Epithelial cell of prostate (primary cell): Measurements from ENCODE around the gene KIF5C.
"Not testable (repeated sequence)": the region's sequence is repeated elsewhere in the genome, so short reads cannot be mapped to it uniquely, and the experiment has no call there.

Experiments used
- DNase-seq: peaks from one replicate; pipeline ENCODE4 v3.0.0-alpha.2; 2011; ENCODE audit warnings: low read depth, low spot score
- H3K27ac ChIP-seq: fragments of 450-650 bp; 2 replicates; pipeline ENCODE4 v1.5.1; 2017; ENCODE audit warnings: mild to moderate bottlenecking

KIF5C gene

GRCh38 chr2:148955798-148956197, 80.8 kb downstream of the KIF5C start:
- no peak overlapping the region for H3K27ac ChIP-seq
- DNase-seq, result no peak

DNA sequence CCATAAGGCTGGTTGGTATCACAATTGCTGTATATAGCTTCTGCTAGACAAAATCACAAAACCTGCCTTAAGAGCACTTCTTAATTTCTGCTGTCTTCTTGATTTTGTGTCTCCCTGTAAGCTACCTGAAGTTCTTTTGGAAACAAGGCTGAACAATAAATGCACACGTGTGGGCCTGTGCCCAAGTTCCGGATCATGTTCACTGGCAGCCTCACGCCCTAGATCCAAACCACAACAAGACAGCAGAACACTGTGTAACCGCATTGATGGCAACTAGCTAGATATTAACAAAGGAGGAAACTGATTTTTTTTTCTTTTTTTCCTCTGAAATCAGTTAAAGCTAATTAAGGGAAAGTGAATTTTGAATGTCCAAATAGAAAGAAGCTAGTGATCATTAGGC, 82.0 kb downstream of the KIF5C start:
- DNase-seq, result no peak
- H3K27ac ChIP-seq, result no peak overlapping the region

DNA sequence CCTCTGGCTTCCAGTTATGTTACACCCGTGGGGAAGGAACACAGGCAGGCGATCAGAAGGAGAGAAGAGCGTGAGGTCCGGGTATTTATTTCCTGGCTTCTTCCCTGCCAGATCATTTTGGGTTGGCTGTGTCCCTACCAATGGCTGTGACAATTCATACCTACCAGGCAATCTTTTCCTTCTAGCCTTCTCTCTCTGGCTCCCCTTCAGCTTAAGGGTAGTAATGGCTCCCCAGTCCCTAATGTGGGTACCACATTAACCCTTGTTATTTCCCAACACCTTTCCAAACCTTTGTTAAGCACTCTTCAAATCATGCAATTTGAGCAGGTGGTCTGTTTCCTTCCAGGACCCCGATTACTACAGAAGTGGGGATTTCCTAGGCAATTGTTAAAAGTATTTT, 84.7 kb downstream of the KIF5C start:
- no peak overlapping the region for H3K27ac ChIP-seq
- no peak for DNase-seq

DNA sequence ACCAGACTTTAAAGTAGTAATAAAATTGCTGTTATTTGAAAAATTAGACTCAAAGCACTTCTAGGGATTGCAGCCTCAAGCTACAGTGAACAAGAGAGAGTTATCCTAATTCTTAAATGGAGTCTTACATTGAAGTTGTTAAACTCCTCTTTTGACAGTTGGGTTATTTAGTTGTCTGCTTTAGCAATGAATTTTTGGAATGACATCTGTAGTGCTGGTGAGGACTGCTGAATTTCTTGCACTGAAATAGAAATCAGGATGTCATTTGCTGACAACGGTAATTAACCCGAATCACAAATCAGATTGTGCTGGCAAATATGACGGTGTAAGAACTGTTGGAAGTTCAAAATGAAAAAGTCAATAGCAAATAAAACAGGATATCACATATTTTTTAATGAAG, 85.5 kb downstream of the KIF5C start:
- no peak for DNase-seq
- no peak overlapping the region for H3K27ac ChIP-seq

DNA sequence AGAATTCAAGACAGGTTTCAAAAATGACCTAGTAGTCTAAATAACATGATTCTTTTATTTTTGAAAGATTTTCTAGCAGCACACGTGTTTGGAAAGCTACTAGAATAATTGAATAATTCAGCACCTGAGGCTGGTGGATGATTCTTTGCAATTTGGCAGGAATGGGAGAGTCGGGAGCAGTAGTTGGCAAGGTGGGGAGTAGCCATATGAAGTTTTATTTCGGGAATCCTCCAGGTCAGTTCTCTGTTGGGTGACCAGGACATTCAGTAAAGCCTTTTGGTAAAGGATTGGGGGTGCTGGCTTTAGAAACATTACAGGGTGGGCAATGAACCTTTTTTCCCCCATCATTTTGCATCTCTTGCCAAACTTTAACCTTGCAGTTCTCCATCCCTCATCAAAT, 88.4 kb downstream of the KIF5C start:
- H3K27ac ChIP-seq, result no peak overlapping the region
- DNase-seq, result no peak

GRCh38 chr2:148965623-148966437, 90.8 kb downstream of the KIF5C start:
- H3K27ac ChIP-seq, result no peak overlapping the region
- DNase-seq, result no peak

DNA sequence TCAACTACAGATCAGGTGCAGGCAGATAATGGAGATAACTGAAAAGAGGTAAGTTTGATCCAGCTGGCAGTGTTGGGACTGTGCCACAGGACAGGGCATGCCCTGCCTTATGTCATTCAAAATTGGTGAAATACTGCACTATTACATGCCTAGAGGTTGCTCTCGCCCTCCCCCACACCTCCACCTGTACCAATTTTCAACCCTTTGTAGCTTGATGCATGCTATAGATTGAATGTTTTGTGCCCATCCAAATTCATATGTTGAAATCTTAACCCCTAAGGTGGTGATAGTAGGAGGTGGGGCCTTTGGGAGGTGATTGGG, 91.4 kb downstream of the KIF5C start:
- no peak for DNase-seq
- H3K27ac ChIP-seq, result no peak overlapping the region

DNA sequence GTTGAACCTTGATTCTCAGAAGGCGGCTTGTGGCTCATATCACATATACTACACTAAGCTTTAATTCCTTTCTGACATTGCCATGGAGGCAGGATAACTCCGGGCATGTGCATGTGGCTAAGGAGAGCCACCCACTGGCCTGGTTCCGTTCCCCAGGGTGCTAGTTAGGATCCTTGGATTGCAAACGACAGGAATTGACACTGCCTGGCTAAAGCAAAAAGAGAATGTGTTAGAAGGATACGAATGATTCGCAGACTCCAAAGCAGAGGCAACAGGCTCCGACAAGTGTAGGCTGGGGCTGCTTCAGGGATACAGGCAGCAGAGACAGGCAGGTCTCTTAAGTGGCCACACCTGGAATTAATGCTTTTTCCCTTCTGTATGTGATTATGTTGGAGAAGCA, 92.0 kb downstream of the KIF5C start:
- DNase-seq, result no peak
- H3K27ac ChIP-seq, result no peak overlapping the region

GRCh38 chr2:148967578-148967977, 92.6 kb downstream of the KIF5C start:
- no peak for DNase-seq
- H3K27ac ChIP-seq, result no peak overlapping the region

DNA sequence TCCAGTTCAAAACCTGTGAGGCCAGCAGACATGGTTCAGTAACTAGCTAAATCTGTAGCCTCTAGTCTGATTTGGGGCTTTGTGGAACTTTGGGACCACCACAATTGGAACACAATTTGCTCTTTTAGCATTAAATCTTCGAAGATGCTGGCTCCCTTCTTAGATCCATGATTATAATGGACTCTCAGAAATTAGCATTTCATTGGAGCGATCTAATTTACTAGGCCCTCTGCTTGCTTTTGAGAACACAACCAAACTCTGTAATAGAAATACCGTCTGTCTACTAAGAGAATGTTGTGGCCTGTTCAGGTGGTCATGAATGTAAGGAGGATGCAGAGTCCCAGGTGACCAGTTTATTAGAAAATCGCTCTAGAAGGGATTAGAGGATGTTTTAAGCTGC, 93.3 kb downstream of the KIF5C start:
- no peak for DNase-seq
- H3K27ac ChIP-seq, result no peak overlapping the region

DNA sequence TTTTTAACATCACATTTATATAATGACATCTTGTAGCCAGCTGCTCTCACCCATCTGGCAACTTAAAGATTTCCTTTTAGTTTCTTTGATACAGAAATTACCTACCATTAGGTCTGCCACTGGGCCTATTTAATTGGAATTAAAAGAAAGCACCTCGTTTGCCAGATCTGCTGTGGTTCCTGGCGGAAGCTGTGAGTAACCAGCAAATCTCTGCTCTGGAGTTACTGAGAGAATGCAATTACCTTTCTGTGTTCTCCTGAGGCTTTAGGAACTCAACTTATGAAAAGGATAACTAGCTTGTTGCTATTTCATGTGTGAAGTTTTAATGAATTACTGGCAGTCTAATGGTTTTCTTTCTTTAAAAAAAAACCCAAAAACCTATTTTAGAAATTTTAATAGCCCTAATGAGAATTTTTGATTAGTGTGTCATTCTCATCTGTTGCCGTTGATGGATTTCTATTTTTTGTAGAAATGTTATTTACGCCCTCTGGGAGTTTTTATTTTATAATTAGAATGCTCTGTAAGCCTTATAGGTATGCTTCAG, 93.8 kb downstream of the KIF5C start:
- no peak for DNase-seq
- H3K27ac ChIP-seq, result no peak overlapping the region

GRCh38 chr2:148969659-148970061, 94.6 kb downstream of the KIF5C start:
- no peak for DNase-seq
- H3K27ac ChIP-seq, result no peak overlapping the region

DNA sequence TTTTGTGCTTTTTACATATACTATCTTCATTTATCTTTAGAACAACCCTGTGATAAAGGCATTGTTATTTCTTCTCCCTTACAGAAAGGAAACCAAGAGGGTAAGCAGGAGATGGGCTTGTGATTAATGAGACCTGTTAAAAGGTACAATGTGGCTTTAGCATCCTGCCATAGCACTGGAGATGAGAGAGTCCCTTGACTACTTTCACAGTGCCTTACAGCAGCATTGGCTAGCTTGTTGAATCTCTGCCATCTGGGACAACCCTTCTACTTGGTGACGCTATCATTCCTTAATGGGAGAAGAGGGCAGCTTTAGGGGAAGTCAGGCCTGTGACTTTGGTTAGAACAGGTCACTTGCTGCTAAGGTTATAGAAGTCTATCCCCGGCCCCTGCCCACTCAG, 95.4 kb downstream of the KIF5C start:
- DNase-seq, result no peak
- no peak overlapping the region for H3K27ac ChIP-seq

DNA sequence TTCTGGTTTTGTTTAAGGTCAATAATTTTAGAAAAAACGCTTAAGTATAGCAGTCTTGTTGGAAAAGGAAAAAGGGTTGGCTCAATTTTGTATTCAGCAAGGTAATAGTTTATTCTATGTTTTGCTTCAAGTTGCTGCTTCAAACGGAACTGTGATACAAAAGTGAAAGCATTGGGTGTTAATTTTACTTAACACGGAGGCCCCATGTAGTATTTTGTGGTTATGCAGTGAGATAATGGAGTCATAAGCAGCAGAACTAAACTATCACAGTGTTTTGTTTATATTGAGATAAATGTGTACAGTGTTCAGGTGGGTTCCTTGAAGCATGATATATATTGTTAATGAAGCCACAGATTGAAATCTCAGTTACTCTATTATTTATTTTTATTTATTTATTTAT, 96.5 kb downstream of the KIF5C start:
- no peak for DNase-seq
- H3K27ac ChIP-seq, result no peak overlapping the region

DNA sequence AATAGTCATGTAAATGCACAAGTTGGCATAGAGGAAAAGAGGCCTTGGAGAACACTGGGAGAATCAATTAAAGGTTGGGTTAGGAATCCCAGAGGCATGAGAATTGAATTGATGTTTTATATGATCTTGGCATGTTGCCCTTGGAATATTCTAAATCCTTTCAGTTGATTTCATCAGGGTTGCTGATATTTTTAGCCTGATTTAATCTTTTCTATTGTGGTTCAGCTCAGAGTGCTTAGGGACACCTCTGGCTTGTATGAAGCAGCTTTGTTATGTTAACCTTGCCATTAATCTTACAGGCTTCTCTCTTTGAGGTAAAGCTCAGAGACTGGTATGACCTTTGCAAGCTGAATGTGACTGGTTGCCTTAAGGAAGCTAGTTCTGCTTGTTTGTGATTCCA, 99.1 kb downstream of the KIF5C start:
- no peak for DNase-seq
- H3K27ac ChIP-seq, result no peak overlapping the region

DNA sequence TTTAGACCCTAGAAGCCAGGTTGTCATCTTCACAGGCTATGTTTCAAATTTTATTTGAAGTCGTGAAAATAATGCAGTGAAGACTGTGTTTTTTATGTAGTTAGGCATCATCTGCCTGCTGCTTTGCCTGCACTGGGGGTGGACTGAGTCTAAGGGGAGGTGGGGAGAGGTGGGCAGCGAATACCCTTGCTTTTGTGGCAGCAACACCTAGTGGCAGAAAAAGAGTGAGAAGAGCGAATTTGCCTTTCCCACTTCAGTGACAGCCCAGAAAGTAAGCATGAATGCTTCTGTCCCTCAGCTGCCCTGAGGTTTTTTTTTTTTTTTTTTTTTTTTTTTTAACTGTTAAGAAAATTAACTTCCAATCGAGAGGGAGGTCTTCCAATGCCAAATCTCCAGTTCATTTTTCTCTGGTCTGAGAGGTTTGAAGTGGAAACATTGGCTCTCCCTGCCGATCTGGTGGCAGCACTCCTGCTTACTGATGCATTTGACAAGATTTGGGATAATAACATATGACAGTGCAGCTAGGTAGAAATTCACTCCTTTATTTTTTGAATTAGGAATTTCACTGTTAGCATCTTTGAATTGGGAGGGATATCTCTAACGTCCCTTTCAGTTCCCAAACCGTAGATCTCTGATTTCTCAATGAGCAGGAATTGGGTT, 103.1 kb downstream of the KIF5C start:
- H3K27ac ChIP-seq, result no peak overlapping the region
- no peak for DNase-seq

DNA sequence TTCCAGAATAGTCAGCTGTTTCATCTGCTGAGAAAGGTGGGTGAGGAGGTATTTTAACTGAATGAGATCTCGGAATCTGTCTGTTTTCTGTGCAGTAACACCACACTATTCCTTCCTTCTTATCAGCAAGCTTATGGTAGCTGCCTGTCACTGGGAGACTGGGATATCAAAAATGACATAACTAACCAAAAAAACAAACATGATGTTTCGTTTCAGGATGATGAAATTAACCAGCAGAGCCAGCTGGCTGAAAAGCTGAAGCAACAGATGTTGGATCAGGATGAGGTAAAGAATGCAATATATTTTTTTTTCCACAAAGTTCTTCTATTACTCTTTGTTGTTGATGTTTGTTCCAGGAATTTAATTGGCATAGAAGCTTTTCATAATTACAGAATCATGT, 103.7 kb downstream of the KIF5C start:
- H3K27ac ChIP-seq, result no peak overlapping the region
- DNase-seq, result no peak

DNA sequence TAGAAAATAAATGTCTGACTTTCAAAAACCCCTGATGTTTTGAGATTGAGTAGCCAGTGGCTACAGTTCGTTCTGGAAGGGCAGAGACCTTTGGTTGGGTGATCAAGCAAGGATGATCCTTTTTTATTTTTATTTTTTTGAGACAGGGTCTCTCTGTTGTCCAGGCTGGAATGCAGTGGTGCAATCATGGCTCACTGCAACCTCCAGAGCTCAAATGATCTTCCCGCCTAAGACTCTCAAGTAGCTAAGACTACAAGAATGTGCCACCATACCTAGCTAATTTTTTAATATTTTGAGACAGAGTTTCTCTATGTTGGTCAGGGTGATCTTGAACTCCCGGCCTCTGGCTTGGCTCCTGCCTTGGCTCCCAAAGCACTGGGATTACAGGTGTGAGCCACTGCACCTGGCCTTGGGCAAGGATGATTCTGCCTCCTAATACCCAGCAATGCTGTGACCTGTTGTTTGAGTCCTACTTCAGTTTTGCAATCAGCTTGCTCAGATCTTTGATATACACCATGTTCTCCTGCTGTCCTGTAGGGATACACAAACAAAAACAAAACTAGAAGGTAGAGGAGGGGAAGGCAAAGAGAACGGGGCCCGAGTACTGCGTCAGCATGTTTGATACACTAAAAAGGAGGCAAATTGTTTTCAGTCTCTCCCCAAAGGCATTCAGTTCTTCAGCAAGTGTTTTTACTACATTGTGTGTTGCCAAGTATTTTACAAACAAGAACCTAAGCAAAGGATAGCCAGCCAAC, 104.3 kb downstream of the KIF5C start:
- H3K27ac ChIP-seq, result no peak overlapping the region
- DNase-seq, result no peak

- no peak for DNase-seq
- H3K27ac ChIP-seq, result no peak overlapping the region
Measured at GRCh38 chr2:148979919-148980277, 104.9 kb downstream of the KIF5C start.

DNA sequence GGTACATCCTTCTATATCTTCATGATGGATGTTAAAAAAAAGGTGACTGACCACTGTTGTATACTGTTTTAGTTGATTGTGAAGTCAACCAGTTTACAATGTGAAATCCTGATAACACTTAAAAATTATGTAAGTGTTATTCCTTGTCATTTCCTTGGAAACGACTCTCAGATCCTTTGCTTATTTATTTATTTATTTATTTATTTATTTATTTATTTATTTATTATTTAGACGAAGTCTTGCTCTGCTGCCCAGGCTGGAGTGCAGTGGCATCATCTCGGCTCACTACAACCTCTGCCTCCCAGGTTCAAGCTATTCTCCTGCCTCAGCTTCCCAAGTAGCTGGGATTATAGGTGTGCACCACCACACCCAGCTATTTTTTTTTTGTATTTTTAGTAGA, 105.5 kb downstream of the KIF5C start:
- H3K27ac ChIP-seq, DNase-seq: not testable (repeated sequence)

- H3K27ac ChIP-seq, result no peak overlapping the region
- DNase-seq, result no peak
Measured at GRCh38 chr2:148981324-148981723, 106.3 kb downstream of the KIF5C start.
